Umbilical cord (tissue), 2 donors: Measurements from ENCODE around the gene SOBP. TPM values are rescaled to one million over a fixed set of nuclear protein-coding genes. Genes with fewer than 3 reads are reported as not detected.

ENCODE experiments used
- DNase-seq: peaks from one replicate; pipeline ENCODE4 v3.0.0-alpha.2; 2015; ENCODE audit warnings: low spot score
- total RNA-seq: library from RNA; depleted of rRNA; stranded (reverse); fragments of >200 nt; gene quantifications from one replicate; pipeline ENCODE4 v1.2.3, GENCODE V29; 2014; ENCODE audit warnings: low replicate concordance; ENCODE audit not compliant: insufficient read depth

The SOBP gene
- total RNA-seq, 1 donor from 2014 or later, result 29.6 TPM

DNA sequence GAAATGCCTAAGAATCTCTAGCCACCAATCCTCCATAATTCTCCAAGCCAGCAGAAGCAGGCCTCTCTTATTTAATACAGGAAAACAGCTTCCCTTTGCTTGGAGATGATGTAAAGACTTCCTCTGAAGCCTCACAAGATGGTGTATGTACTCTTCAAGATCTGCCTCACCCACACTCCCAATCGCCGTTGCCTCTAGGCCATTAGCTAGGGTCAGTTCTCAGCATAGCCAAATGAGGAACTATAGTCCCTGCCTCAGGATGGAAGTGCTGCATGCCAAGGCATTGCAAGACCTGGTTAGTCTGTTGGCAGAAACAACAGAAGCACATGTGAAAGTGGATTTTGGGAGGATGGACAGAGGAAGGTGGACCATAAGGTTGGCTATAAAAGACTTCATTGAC lies 195.1 kb downstream of the SOBP start:
- DNase-seq, result no peak

DNA sequence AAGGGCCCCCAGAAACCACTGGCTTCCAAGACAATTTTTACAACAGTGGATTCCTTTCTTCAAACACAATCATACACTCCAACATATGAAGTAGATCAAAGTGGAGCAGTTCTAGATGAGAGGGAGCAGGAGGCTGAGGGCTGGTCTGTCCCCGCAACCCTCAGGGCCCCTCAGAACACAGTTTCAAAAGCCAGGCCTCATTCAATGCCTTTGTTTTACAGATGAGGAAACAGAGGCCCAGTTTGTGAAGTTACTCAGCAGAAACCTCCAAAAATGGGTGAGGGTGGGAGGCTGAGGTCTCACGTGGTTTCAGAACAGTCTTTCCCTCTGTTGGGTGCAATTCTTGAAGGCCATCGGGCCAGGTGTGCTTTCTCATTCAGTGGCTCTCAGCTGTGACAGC lies 199.3 kb downstream of the SOBP start:
- DNase-seq, result no peak

DNA sequence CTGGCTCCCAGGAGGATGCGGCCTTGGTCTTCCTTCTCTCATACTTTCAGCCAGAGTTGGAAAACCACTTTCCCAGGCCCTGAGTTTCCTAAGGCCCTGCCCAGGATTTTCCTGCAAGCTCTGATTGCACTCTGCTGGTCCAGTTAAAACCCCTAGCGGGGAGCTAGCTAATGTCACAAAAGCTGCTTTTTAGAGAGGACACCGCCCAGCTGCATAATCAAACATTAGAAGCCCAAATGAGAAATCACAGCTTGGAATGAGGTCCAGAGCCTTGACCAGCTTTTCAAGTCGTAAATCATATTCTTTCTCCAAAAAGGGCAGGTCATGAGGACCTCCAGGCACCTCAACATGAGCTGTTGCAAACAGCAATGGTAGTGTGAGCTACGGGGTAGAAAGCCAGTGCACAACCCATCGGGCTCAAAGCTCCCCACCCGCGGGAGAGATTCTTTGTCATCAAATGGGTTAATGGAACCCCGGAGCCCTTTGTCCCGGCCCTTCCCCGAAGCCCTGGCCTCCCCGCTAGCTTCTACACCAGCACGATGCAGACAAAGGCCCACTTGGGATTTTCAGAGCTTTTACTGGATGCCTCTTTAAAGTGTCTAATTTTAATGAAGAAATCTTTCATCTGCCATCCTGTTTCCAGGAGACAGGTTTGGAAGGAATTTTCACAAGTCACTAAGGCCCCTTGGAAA lies 200.2 kb downstream of the SOBP start:
- no peak for DNase-seq

DNA sequence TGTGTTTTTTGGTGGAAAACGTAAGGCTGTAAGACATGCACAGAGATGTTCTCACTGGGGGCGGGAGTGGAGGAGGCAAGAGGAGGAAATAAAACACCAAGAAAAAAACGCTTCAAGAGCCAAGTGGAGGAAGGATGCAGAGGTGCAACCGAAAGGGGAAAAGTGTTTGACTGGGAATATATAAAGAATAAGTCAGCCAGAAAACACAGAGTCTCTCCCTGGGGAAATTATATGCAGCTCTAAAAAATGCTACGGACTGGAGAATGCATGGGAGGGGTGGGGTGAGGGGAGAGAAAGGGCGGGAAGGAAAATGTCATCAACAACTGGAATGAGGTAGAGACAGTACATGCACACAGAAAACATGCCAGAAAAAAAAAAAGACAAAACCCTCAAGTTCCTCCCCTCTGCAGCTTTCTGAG lies 200.7 kb downstream of the SOBP start:
- peak; percentile 45 for DNase-seq

DNA sequence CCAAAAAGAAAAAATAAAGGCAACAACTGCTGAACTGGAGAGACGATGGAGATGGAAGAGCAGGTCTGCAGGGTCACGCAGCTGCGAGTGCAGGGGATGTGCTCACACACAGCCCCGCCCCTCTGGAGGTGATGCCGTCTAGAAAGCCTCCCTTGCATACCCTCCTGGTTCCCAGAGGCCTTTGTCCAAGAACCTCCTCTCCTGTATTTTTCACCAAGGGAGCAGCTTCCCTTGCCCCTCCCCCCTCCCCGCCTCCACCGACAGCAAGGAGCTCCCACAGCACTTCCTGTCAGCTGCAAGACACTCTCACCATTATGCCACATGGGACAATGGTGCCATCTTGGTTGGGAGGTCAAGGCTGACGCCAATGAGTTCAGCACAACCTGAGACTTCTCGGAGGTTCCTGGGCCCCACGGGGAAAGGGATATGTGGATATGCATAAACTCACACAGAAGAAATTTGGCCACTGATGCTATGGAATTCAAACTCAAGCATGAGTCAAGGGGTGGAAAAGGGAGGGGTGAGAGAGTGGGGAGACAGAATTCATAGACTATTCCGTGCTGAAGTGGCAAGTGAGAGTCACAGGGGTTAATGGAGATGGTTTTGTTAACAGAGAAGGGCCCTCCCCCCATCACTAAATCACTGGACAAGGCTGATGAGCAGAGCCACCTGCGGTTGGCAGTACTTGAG lies 201.3 kb downstream of the SOBP start:
- peak; percentile 28 for DNase-seq

DNA sequence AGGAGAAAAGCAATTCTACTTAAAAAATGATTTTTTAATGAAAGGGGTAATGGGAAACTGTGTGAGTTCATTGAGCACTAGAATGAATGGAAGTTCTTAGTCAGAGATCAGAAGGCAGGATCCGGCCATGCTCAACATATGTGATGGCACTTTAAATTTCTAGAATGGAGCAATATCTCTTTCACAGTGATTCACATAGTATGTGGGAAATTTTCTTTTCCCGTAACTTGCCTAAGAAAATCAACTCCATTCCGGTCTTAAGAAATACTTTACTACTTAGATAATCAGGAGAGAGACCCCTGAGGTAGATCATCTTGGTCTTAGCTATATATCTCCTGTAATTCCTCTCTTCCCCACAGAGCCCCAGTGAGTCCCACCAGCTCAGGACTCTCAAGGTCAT lies 202.4 kb downstream of the SOBP start:
- DNase-seq, result peak; percentile 49

DNA sequence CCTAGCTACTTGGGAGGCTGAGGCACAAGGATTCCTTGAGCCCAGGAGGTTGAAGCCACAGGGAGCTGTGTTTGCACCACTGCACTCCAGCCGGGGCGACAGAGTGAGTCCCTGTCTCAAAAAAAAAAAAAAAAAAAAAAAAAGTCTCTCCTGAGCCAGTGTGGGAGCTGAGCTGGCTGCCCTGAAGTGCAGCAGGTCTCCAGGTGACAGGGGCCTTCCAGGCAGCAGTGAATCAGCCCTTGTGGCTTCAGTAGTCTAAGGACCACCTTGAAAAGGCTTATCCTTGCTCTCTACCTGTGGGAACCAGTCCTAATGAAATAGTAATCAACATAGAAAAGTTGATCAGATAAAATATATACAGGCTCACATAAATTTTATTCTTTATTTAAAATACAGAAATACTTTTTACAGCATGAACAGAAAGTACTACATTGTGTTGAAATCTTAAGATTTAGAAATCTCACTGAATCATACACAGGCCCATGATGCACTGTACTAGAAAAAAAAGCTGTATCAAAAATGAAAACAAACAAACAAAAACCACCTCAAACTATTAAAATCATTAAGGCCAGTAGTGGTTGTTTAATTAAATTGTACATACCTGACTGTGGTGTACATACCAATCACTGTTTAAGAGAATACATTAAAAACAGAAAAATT lies 205.3 kb downstream of the SOBP start:
- DNase-seq, result no peak

DNA sequence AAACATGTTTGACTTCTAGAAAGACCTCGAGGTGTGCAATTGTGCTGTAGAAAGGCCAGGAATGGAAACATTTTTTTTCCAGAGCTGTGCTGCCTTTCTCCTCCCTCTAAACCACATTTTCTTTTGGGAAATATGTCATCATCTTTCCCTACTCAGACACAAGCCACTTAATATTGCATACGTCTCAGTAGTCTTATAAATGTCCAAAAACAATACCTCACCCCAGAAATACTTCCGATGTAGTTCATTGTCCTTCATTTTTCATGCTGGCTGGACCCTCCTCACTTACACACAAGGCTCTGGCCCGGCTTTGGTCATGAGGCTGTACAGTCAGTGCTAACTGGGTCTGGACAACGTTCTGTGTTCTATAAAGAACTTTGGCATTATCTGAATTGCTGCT lies 207.8 kb downstream of the SOBP start:
- DNase-seq, result no peak

DNA sequence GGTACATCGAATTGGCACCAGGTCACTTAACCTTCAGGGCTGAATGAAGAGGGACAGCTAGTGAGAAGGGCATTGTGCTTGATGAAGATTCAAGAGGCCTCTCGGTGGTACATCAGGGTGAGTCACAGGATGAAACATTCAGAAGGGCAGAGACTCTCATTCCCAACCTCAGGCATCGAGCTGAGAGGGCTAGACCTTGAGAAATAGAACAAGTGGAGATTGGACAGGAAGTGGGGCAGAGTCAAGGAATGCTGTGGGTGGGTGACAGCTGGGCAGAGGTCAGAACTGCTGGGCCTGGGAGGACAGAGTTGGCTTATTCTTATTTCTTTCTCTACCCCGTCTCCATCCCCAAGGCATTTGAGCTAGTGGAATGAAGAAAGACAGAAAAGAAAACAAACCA lies 208.2 kb downstream of the SOBP start:
- no peak for DNase-seq

DNA sequence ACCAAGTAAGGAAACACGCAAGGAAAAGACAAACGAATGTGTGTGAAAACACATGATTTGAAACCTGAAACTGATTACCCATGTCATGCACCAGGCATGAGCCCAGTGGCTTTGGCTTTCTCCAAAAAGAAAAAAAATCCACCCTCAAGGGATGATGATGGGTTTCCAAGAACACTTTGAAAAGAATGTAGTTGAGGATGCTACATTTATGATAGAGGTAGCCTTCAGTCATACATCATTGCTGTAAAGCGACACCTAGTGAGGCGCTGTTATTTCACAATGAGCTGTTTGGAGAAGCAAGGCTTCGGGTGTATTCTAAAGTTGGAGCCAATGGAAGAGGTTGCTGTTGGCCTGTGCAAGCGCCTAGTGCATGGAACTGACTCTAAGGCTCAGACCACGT lies 209.3 kb downstream of the SOBP start:
- no peak for DNase-seq

DNA sequence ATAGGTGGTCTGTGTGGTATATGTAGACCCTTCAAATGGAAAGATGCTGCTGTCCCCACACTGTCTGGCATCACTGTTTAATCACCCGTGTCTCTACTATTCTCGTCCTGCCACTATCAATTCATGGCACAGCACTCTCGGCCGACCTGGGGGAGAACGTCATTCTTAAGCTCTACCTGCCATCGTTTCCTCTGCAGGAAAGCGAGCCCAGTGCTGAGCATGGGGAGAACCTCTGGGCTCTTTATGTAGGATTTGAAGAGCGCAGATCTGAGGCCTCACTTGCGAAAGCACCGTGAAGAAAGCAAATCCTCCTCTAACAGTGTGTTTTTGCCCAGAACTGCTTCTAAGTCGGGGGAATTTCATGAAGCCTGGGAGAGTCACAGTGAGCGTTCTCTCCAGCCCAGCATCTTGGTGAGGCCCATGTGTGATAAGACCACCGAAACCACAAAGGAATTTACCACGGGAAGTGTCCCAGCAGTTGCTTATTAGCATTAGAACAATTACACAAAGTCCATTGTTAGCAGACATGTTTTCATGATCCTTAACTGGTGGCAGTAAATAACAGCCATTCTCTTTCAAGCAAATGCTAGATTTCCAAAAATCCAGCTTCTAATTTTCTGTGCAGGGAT lies 209.9 kb downstream of the SOBP start:
- peak; percentile 17 for DNase-seq

DNA sequence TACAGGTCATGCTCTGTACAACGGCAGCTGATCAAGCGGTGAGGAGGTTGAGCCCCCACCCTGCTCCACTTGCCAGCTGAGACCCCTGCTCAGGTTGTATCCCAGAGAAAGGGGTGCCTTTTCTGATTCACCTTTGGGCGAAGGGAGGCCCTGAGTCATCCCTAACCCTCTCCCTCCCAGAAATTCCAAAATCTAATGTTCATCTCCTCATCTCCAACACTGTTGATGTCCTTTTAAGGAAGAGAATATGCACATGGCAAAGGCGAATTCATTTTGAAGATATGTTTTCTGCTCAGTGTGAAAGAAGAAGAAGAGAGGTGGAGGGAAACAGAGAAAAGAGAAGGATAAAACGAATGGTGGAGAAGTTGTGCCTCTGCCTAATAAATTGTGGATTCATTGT lies 213.7 kb downstream of the SOBP start:
- no peak for DNase-seq

DNA sequence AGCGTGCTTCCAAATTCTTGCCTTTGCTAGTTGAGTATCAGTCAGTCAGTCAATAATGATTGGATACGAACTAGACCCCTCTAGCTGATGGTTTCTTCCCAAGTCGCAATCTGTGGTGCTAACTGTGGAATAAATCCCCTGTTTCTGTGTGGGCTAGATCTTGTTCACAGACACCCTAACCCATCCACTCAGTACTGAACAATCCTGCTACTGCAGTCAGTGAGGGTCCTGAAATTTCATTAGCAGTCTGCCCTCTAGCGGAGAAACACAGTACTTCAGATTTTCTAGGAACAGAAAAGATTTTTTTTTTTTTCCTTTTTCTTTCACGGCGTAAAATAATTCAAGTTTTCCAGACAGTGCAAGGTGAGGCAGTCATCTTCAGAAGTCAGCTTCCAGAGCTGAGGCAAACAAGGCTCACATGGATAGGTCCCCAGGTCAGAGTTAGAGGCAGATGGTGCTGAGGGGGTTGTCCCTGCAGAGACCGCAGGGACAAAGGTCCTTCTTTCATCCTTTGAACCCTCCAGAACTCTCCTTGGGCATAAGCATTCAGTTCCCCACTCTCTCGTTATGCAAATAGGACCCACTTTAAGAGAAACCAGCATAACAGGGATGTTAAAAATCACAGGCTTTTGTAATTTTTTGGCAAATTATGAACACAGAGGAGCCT lies 214.6 kb downstream of the SOBP start:
- DNase-seq, result peak; percentile 57

DNA sequence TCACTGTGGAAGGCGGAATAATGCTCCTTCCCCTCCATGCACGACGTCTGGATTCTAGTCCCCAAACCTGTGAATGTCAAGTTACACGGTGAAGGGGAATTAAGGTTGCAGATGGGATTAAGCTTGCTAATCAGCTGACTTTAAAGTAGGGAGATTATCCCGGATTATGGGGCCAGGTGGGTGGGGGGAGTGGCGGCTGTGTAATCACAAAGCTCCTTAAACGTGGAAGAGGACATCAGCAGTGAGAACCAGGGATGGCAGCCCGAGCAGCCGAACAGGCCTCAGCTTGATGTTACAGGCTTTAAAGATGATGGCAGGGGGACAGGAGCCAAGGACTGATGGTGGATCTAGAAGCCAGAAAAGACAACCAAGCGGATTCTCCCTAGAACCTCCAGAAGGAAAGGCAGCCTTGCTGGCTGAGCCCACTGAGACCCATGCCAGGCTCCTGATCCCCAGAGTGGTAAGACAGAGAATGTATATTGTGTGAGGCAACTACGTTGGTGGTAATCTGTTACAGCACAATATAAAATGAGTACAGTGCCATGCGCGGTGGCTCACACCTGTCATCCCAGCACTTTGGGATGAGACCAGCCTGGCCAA lies 216.7 kb downstream of the SOBP start:
- no peak for DNase-seq

DNA sequence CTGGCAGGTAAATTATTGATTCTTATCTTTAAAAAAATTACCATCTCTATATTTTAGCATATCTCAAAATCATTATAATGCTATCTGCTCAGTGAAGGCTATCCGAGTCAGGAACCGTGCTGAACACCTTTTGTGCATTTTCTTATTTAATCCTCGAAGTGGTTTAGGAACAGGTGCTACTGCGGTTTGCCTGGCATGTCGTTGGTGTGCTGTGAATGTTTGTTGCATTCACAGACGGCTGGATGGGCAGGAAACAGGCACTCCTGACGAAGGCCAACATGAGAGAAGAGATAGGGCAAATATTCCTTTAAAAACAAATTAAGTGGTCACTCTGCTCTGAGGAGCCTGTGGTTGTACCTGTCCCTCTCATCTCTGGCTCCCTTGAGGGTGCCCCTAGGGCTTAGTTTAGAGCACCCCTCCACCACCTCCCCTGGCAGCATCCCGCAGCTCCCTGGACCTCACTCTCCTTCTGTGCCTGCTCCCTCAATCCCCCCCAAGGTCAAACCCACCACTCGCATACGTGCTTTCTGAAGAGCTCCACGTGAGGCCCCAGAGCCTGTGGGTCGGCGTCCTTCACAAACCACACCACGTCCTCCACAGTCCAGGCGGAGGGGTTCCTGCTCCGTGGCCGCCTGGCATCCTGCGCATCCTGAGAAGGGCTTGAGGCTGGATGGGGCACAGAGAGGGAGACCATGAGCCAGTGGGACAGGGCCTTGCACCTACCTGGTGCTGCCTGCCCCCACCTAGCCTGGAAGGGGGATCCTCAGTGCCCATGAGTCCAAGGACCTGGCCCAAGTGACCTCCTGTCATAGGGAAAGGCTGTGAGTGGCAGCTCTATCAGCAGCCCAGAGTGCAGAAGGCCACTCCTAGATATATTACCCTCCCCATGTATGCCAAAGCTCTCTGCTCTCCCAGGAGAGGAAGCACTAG lies 217.7 kb downstream of the SOBP start:
- no peak for DNase-seq

DNA sequence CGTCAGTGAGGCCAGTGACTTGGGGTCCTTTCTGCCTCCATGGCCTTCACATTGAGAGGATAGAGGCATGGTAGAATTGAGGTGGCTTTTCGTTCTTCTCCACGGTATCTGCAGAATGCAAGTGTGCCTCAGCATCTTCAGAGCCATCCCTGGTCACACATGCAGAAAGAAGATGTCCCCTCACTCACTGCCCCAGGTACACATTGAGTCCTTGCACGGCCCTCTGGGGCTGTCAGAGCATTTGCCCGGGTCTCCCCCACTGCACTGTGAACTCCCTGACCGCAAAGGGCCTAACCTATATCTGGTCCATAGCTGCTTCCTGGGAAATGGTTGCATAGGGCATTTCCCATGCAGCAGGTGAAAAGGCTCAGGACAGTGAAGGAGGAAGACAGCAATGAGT lies 218.5 kb downstream of the SOBP start:
- DNase-seq, result no peak

DNA sequence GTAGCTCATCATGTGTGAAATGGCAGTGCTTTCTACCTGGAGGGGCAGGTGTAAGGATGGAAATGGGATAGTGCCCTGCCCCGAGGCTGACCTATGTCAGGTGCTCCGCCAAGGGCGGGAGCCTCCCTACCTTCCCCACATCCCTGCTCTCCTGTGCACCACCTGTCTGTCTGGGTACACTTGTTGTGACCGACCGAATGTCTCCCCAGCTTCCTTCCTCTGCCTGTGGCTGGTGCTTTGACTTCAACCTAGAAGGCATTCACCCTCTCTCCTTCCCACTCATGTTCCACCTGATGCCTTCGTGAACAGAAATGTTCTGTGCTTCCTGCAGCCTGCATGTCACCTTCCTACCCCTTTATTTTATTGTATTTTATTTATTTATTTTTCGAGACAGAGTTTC lies 219.4 kb downstream of the SOBP start:
- DNase-seq, result no peak
